Loucy (cell line): ENCODE results near the gene PPID.

Experiments
- CTCF ChIP-seq: fragments of 200-600 bp; sonication (generic); conservative IDR thresholded peaks from 2 replicates; pipeline ENCODE4 v1.5.1; 2014; ENCODE audit warnings: mild to moderate bottlenecking, antibody characterized with exemption, low read length
- EZH2phosphoT487 ChIP-seq: fragments of 200-600 bp; IDR thresholded peaks from 2 replicates; pipeline ENCODE4 v1.6.1; 2018; ENCODE audit warnings: antibody characterized with exemption, mild to moderate bottlenecking, moderate library complexity, borderline replicate concordance

- TF ChIP-seq CTCF (no peak), EZH2phosphoT487 (no peak)
Observed at GRCh38 chr4:158726633-158727032, 3.4 kb upstream of the PPID start.
